H1 (cell line): ENCODE results near the gene BZW2. TPM values are rescaled to one million over a fixed set of nuclear protein-coding genes. Genes with fewer than 3 reads are reported as not detected.

Source experiments
- CTCF ChIA-PET: fragments of 300-600 bp; sonication (Branson Sonifier 250); formaldehyde crosslinking; loops from one replicate; lab custom pipeline; 2021; ENCODE audit not compliant: partially characterized antibody; lab: Charles Lee
- POLR2A ChIA-PET: fragments of 300-600 bp; sonication (Branson Sonifier 250); formaldehyde crosslinking; loops from one replicate; lab custom pipeline; 2021; ENCODE audit warnings: inconsistent platforms; ENCODE audit not compliant: partially characterized antibody; lab: Charles Lee
- DNase-seq, 2 experiments: peaks; one replicate each; pipeline versions ENCODE4 v3.0.0 to v3.0.0-alpha.2; 2010 to 2022; ENCODE audit warnings: low spot score in 2 of 2, low read depth in 1 of 2, mixed read lengths in 1 of 2
- FAIRE-seq: peaks from 2 replicates; lab custom pipeline; 2011; peaks lifted over from hg19 to GRCh38; lab: Jason Lieb, UNC
- H2AFZ ChIP-seq: 2 replicates; pipeline ENCODE4 v1.8.1; 2012; ENCODE audit warnings: low read length, inconsistent platforms
- H2AK5ac ChIP-seq: 2 replicates; pipeline ENCODE4 v1.6.1; 2013; ENCODE audit warnings: low read depth, low read length
- H2BK120ac ChIP-seq: replicated peaks from 2 replicates; pipeline ENCODE3; 2013; ENCODE audit warnings: low read depth, low read length, inconsistent platforms
- H2BK12ac ChIP-seq: 2 replicates; pipeline ENCODE4 v1.6.1; 2013; ENCODE audit warnings: low read depth, low read length
- H2BK15ac ChIP-seq: 2 replicates; pipeline ENCODE4 v1.6.1; 2013; ENCODE audit warnings: low read length
- H2BK20ac ChIP-seq: 2 replicates; pipeline ENCODE4 v1.6.1; 2013; ENCODE audit warnings: low read length
- H2BK5ac ChIP-seq: 2 replicates; pipeline ENCODE4 v1.6.1; 2013; ENCODE audit warnings: low read depth, low read length
- H3K14ac ChIP-seq: 2 replicates; pipeline ENCODE4 v1.6.1; 2013; ENCODE audit warnings: inconsistent platforms; ENCODE audit not compliant: insufficient read length
- H3K18ac ChIP-seq: 2 replicates; pipeline ENCODE4 v1.6.1; 2013; ENCODE audit warnings: low read length; ENCODE audit errors: extremely low read depth
- H3K23ac ChIP-seq: 2 replicates; pipeline ENCODE4 v1.6.1; 2013; ENCODE audit warnings: inconsistent platforms; ENCODE audit not compliant: insufficient read length
- H3K23me2 ChIP-seq: 2 replicates; pipeline ENCODE4 v1.6.1; 2013; ENCODE audit warnings: low read depth, low read length
- H3K27ac ChIP-seq: 2 replicates; pipeline ENCODE4 v1.6.1; 2011; ENCODE audit warnings: low read depth, low read length, inconsistent platforms
- H3K27me3 ChIP-seq, 4 experiments: replicated peaks in 1 of 4; 1 replicate in 1 of 4; 2 replicates in 3 of 4; pipeline versions ENCODE4 v1.6.1 to v1.8.1; 2011 to 2013; ENCODE audit warnings: low read length in 3 of 4, mild to moderate bottlenecking in 3 of 4, inconsistent platforms in 2 of 4, mixed read lengths in 2 of 4, moderate library complexity in 1 of 4; ENCODE audit not compliant: control insufficient read depth in 3 of 4, insufficient read depth in 3 of 4; ENCODE audit errors: extremely low read depth in 1 of 4
- H3K36me3 ChIP-seq, 4 experiments: 2 replicates each; pipeline versions ENCODE4 v1.6.1 to v1.8.1; 2011 to 2013; ENCODE audit warnings: mild to moderate bottlenecking in 4 of 4, low read length in 3 of 4, moderate library complexity in 2 of 4, control low read depth in 1 of 4, inconsistent platforms in 1 of 4; ENCODE audit not compliant: insufficient read depth in 4 of 4, control insufficient read depth in 2 of 4
- H3K4ac ChIP-seq: replicated peaks from 2 replicates; pipeline ENCODE3; 2013; ENCODE audit warnings: low read length, low read depth, mixed read lengths, inconsistent platforms; ENCODE audit not compliant: insufficient read length
- H3K4me1 ChIP-seq, 4 experiments: replicated peaks in 1 of 4; 1 replicate in 1 of 4; 2 replicates in 3 of 4; pipeline versions ENCODE4 v1.6.1 to v1.8.1; 2011 to 2013; ENCODE audit warnings: low read length in 3 of 4, inconsistent platforms in 2 of 4, mixed read lengths in 1 of 4; ENCODE audit not compliant: insufficient read depth in 4 of 4, control insufficient read depth in 3 of 4
- H3K4me2 ChIP-seq, 2 experiments: 2 replicates each; pipeline versions ENCODE4 v1.6.1 to v1.8.1; 2011 to 2013; ENCODE audit warnings: low read depth in 2 of 2, low read length in 2 of 2, control low read depth in 1 of 2, inconsistent platforms in 1 of 2, mild to moderate bottlenecking in 1 of 2; ENCODE audit not compliant: insufficient read depth in 1 of 2
- H3K4me3 ChIP-seq, 4 experiments: fragments of 200-600, 300-600 bp in 1 of 4; sonication (generic), shearing (Covaris generic), sonication (Bioruptor Twin) in 1 of 4; 2 replicates each; pipeline versions ENCODE4 v1.5.1 to v1.8.1; 2011 to 2016; ENCODE audit warnings: low read length in 4 of 4, low read depth in 3 of 4, control low read depth in 2 of 4, inconsistent platforms in 2 of 4, mild to moderate bottlenecking in 2 of 4, mixed read lengths in 1 of 4, moderate library complexity in 1 of 4; ENCODE audit not compliant: insufficient read depth in 2 of 4; ENCODE audit errors: extremely low read depth in 1 of 4
- H3K56ac ChIP-seq: replicated peaks from 2 replicates; pipeline ENCODE3; 2013; ENCODE audit warnings: low read depth, mild to moderate bottlenecking, mixed read lengths, low read length, inconsistent platforms; ENCODE audit not compliant: insufficient read length
- H3K79me1 ChIP-seq: 2 replicates; pipeline ENCODE4 v1.6.1; 2013; ENCODE audit warnings: low read depth, low read length, control low read depth
- H3K79me2 ChIP-seq, 2 experiments: 2 replicates each; pipeline versions ENCODE4 v1.6.1 to v1.8.1; 2012 to 2013; ENCODE audit warnings: low read length in 2 of 2, mild to moderate bottlenecking in 2 of 2, inconsistent platforms in 1 of 2; ENCODE audit not compliant: insufficient read depth in 2 of 2, control insufficient read depth in 1 of 2
- H3K9ac ChIP-seq, 4 experiments: replicated peaks in 1 of 4; 1 replicate in 1 of 4; 2 replicates in 3 of 4; pipeline versions ENCODE4 v1.6.1 to v1.8.1; 2011 to 2013; ENCODE audit warnings: low read depth in 3 of 4, low read length in 3 of 4, control low read depth in 2 of 4, mild to moderate bottlenecking in 2 of 4, moderate library complexity in 2 of 4, inconsistent platforms in 1 of 4; ENCODE audit errors: extremely low read depth in 1 of 4
- H3K9me3 ChIP-seq, 2 experiments: 2 replicates each; pipeline versions ENCODE4 v1.6.1 to v1.8.1; 2012 to 2013; ENCODE audit warnings: mild to moderate bottlenecking in 2 of 2, moderate library complexity in 2 of 2, control low read depth in 1 of 2, inconsistent platforms in 1 of 2, low read depth in 1 of 2, low read length in 1 of 2, mixed read lengths in 1 of 2; ENCODE audit not compliant: insufficient read depth in 2 of 2
- H4K20me1 ChIP-seq, 2 experiments: replicated peaks in 1 of 2; 2 replicates each; pipeline versions ENCODE3 to v1.8.1; 2011 to 2013; ENCODE audit warnings: inconsistent platforms in 2 of 2, low read length in 2 of 2, mild to moderate bottlenecking in 1 of 2; ENCODE audit not compliant: insufficient read depth in 2 of 2, control insufficient read depth in 1 of 2
- H4K5ac ChIP-seq: 2 replicates; pipeline ENCODE4 v1.6.1; 2013; ENCODE audit warnings: low read length, low read depth, mixed read lengths, inconsistent platforms; ENCODE audit not compliant: insufficient read length
- H4K8ac ChIP-seq: 2 replicates; pipeline ENCODE4 v1.8.0; 2013; ENCODE audit warnings: mild to moderate bottlenecking, moderate library complexity, low read length, inconsistent platforms; ENCODE audit not compliant: insufficient read depth; ENCODE audit errors: extremely low read depth
- H4K91ac ChIP-seq: replicated peaks from 2 replicates; pipeline ENCODE3; 2013; ENCODE audit warnings: low read length, mixed read lengths, inconsistent platforms; ENCODE audit not compliant: insufficient read length
- ASH2L ChIP-seq: fragments of 200-600, 300-600 bp; sonication (generic); IDR thresholded peaks from one replicate; pipeline ENCODE4 v1.7.1; 2017; ENCODE audit warnings: low read length
- ATF2 ChIP-seq: IDR thresholded peaks from 2 replicates; pipeline ENCODE4 v1.6.1; 2012; ENCODE audit warnings: low read length, inconsistent platforms
- CBX5 ChIP-seq: fragments of 300-800, 300-1000 bp; sonication (generic); IDR thresholded peaks from 2 replicates; pipeline ENCODE4 v1.7.1; 2016; ENCODE audit warnings: antibody characterized with exemption, low read length, low read depth
- CHD1 ChIP-seq: IDR thresholded peaks from 2 replicates; pipeline ENCODE4 v1.6.1; 2012; ENCODE audit warnings: low read depth, low read length, improper control_type of control experiment
- HDAC2 ChIP-seq, 2 experiments: fragments of 300-600 bp in 1 of 2; sonication (generic) in 1 of 2; IDR thresholded peaks; 2 replicates each; pipeline ENCODE4 v1.6.1; 2011 to 2012; ENCODE audit warnings: low read depth in 2 of 2, low read length in 2 of 2, mild to moderate bottlenecking in 2 of 2, moderate library complexity in 2 of 2, borderline replicate concordance in 1 of 2, inconsistent platforms in 1 of 2
- JUND ChIP-seq: IDR thresholded peaks from 2 replicates; pipeline ENCODE4 v1.6.1; 2011; ENCODE audit warnings: mild to moderate bottlenecking, improper control_type of control experiment, low read length
- PHF8 ChIP-seq: fragments of 200-600 bp; sonication (generic); conservative IDR thresholded peaks from 2 replicates; pipeline ENCODE4 v1.7.1; 2012; ENCODE audit warnings: low read depth, mild to moderate bottlenecking, inconsistent platforms, low read length, moderate library complexity
- RXRA ChIP-seq: IDR thresholded peaks from 2 replicates; pipeline ENCODE4 v1.6.1; 2011; ENCODE audit warnings: low read depth, mild to moderate bottlenecking, low read length, moderate library complexity; ENCODE audit not compliant: insufficient read depth
- TAF7 ChIP-seq: optimal IDR thresholded peaks from 2 replicates; pipeline ENCODE3; 2011; ENCODE audit warnings: low read depth, mild to moderate bottlenecking, inconsistent platforms, low read length, moderate library complexity, borderline replicate concordance
- WGBS, 2 experiments: shearing (Covaris generic) in 1 of 2; methylation state at CpG; one replicate each; pipeline versions ENCODE4 v1.1.6 to v1.1.7; 2013 to 2015; ENCODE audit warnings: low lambda C conversion rate in 2 of 2, mixed read lengths in 2 of 2, inconsistent platforms in 1 of 2, low coverage in 1 of 2, missing lambda C conversion rate in 1 of 2; ENCODE audit not compliant: insufficient replicate concordance in 2 of 2, insufficient coverage in 1 of 2, insufficient read length in 1 of 2; ENCODE audit errors: extremely low coverage in 1 of 2, missing lambda C conversion rate in 1 of 2; 5-methylcytosine and 5-hydroxymethylcytosine counted together
- polyA plus RNA-seq, 7 experiments: library from polyadenylated mRNA; depleted of rRNA in 3 of 7; stranded (reverse) in 5 of 7; unstranded in 2 of 7; fragments of >200 nt in 5 of 7; fragments of 200-250 nt in 2 of 7; gene quantifications; 1 replicate in 5 of 7; 2 replicates in 1 of 7; 4 replicates in 1 of 7; pipeline versions ENCODE4 v1.2.1 to v1.2.3, GENCODE V29; 2011 to 2013; ENCODE audit warnings: missing spikeins in 2 of 7, mixed read lengths in 2 of 7
- total RNA-seq: library from RNA; stranded (reverse); fragmentation: NEBNext Ultra II Directional; extraction: Animal tissue kit (Norgen Biotek cat#: 25700); gene quantifications from 2 replicates; pipeline ENCODE4 v1.2.1, GENCODE V29; 2021

The BZW2 gene
- total and polyA plus RNA-seq, 2 of the 8 experiments (the other 6 are each of a cell fraction or from before 2014, with no cell fraction given): 32.3 to 103 TPM

DNA sequence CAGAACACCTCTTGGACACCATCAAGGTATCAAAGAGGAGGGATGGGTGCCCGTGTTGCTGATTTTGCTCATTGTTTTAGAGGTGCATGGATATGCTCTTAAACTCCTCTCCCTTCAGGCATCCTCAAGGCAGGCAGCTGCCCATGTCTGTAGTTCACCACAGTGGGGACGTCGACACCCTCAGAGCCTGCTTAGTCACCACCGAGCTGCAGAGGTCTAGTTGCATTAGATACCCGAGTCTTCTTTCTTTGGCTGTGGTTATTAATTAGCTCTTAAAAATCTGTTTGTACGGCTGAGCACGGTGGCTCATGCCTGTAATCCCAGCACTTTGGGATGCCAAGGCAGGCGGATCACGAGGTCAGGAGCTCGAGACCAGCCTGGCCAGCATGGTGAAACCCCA is 82.8 kb downstream of the BZW2 start:
- Histone ChIP-seq H4K91ac (no peak overlapping the region), H3K4me3 (no peak overlapping the region), H2AFZ (no peak overlapping the region), H3K14ac (no peak overlapping the region), H3K36me3 (no peaks in the 10 kb centered on the region; a peak in 1 of 8 replicates), H2BK15ac (no peak overlapping the region), H2BK5ac (no peak overlapping the region), H3K23ac (no peak overlapping the region), H3K9ac (no peak overlapping the region), H3K18ac (no peak overlapping the region), H4K5ac (no peak overlapping the region), H3K27ac (no peak overlapping the region), H3K4ac (no peak overlapping the region), H3K79me1 (no peaks in the 10 kb centered on the region), H2BK12ac (no peak overlapping the region), H3K4me2 (no peak overlapping the region), H3K79me2 (no peaks in the 10 kb centered on the region), H4K20me1 (no peaks in the 10 kb centered on the region), H2BK20ac (no peak overlapping the region), H3K4me1 (no peaks in the 10 kb centered on the region), H3K56ac (no peak overlapping the region), H3K23me2 (no peaks in the 10 kb centered on the region; the same call in 1 of the 2 replicates), H4K8ac (no peak overlapping the region), H2BK120ac (no peak overlapping the region), H3K9me3 (no peaks in the 10 kb centered on the region), H3K27me3 (no peaks in the 10 kb centered on the region), H2AK5ac (no peak overlapping the region)
- DNase-seq: no peak
- no peak for FAIRE-seq
- 90% methylated on average over 10 of the region's 10 CpGs; no CpG with 5 or more reads in 1 of the 2 experiments for WGBS, 2 experiments
- ChIA-PET POLR2A (no interaction called here), CTCF (interaction anchor here (0.7 to 1.1 kb wide), 3 partner anchors 33 to 191 kb away, joined by 3 to 5 read pairs (median 3); no protein-coding TSS in a partner anchor)
- TF ChIP-seq PHF8 (no peak), HDAC2 (IDR thresholded peaks at IDR 0.05; ENCODE audit: borderline replicate concordance in 1 of 2, low read depth in 2 of 2, low read length in 2 of 2) (no peak), CBX5 (no peak), JUND (no peak), ATF2 (no peak), CHD1 (no peak), ASH2L (no peak), TAF7 (no peak), RXRA (no peak)
